HK-2 (cell line): ENCODE data around the gene DNAJC7.
"Not testable (repeated sequence)": the region's sequence is repeated elsewhere in the genome, so short reads cannot be mapped to it uniquely, and the experiment has no call there.

ENCODE experiments used
- DNase-seq: peaks from one replicate; pipeline ENCODE4 v3.0.0-alpha.2; 2018; ENCODE audit not compliant: unreplicated experiment

Gene DNAJC7

GRCh38 chr17:42012363-42012762 is 4.9 kb downstream of the DNAJC7 start:
- DNase-seq: not testable (repeated sequence)

DNA sequence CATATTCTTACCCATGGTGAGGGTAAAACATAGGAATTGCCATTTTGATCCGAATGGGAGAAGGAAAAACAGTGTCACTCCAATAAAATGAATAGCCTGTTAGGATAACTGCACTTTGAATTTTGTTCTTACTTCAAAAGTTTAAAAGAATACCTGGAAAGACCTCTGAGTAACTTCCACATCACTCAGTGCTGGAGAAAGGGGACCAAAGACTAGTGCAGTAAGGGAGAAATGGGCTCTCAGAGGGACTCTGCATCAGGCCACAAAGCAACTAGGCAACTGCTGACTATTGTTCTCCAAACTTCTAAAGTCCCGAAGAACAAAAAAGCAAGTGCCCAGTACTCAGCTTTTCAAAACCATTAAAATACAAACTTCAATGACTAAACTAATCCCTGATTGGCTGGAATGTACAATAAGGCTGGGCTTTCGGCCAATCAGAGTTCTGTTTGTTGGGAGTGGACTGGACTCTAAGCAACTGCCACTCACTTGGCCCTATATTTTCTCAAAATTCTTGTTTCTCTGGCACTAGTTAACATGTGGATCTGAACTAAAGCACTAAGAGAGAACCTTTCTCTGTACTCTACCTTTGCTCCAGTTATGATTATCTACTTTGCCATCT is 6.2 kb downstream of the DNAJC7 start:
- no peak for DNase-seq

GRCh38 chr17:42010266-42010680 is 7.0 kb downstream of the DNAJC7 start:
- not testable (repeated sequence) for DNase-seq

- no peak for DNase-seq
Observed at GRCh38 chr17:42009170-42009569, 8.1 kb downstream of the DNAJC7 start.

DNA sequence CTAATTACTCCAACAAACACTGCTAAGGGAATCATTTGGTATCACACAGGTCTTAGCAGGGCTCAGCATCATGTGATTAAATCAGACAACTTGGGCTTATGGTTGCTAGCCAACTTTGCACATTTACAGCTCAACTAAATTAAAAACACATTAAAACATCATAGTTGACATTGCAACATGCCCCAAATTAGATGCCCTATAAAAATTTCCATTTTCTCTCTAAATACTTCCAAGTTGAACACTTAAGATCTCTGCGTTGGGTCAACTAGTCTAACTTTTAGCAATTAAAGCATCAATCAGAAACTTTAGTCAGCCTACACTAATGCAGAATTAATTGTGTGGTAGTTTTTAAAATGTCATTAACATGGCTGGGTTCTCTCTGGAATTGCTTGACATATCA is 12.1 kb downstream of the DNAJC7 start:
- no peak for DNase-seq

GRCh38 chr17:42002792-42003301 is 14.4 kb downstream of the DNAJC7 start:
- DNase-seq: no peak

GRCh38 chr17:42002175-42002791 is 15.0 kb downstream of the DNAJC7 start:
- no peak for DNase-seq

- DNase-seq: no peak
Observed at GRCh38 chr17:42001729-42002128, 15.5 kb downstream of the DNAJC7 start.

DNA sequence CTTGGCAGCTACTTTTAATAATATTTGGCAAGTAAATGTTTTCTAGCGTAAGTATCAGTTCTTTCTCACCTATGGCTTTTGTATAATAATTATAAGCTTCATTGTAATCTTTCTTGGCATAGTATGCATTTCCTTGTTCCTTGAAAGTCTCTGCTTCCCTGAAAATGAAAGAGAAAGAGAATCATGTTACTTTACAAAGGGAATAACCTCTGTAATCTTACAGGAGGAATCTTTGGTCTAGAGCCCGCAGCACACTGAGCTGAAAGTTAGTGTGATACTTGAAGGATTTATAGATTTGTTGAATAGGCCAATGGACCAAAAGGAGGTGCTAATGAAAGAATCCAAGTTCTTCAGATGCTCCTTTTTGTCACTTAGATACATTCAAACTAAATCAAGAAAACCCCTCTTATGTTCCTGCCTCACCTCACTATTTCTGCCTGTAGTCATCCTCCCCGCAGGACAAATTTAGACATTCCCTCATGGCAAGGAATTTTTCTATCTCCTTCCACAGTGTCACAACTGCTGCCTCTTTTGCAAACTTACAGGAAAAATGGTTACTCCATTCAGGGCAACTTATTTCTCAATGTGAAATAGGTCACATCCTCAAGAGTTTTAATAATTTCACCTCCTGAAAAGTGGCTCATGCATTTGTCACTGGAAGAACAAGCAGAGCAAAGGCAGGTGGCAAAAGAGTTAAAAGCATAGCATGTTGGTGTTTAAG is 16.7 kb downstream of the DNAJC7 start:
- DNase-seq: no peak

GRCh38 chr17:41998497-41998896 is 18.7 kb downstream of the DNAJC7 start:
- DNase-seq: no peak

GRCh38 chr17:41996855-41997164 is 20.4 kb downstream of the DNAJC7 start:
- DNase-seq: no peak

DNA sequence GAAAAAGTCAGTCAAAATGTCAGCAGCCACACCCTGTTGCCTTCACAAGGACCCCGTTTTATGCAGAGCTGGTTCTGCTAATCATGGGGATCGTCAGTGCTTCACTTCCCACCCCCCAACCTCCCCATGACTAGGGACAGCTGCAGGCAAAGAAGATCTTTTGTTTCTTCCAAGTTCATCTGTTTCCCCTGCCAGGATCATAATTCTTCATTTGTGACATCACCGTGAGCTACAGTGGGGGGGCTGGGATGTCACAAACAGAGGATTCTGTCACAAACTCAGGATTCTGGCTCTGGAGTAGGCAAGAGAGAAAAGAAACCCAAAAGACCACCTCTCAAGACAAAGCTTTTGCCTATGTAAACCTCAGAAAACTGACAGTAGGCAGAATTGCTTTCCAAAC is 24.7 kb downstream of the DNAJC7 start:
- no peak for DNase-seq

- no peak for DNase-seq
Observed at GRCh38 chr17:41989702-41990419, 27.4 kb downstream of the DNAJC7 start.

- DNase-seq: no peak
Observed at GRCh38 chr17:41988418-41988817, 28.8 kb downstream of the DNAJC7 start.

DNA sequence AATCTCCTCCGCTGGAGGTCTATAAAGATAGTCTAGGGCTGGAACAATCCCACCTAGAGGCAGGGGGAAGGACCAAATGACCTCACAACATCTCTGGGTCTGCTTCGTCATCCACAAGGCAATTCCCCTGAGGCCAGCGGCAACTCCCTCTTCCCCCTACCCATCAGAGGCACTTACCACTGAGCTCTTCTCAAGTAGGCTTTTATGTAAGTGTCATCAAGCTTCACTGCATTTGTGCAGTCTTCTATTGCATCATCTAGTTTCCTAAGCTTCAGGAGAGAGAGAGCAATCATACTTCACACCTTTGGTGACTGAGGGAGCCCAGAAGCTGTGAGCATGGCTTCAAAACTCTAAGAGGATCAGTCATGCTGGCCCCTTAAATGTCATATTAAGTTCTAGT is 29.6 kb downstream of the DNAJC7 start:
- DNase-seq: no peak

DNA sequence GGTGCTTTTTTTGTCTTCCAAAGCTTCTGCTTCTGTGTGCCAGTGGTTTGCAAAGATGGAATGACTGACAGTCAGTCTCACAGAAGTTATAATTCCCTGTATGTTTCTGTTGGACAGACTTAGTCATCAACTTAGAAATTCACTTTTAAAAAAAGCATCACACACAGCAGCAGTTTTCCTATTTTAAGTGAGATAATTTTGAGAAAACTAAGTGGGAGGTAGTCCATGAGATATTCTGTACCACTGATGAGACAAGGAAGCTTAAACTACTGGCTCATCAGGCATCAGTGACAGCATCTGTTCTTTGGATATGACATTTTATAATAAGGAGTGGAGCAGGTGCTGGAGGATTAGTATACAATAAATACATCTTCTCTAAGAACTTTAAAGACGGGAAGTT is 30.6 kb downstream of the DNAJC7 start:
- DNase-seq: no peak

- DNase-seq: no peak
Observed at GRCh38 chr17:41985919-41986318, 31.3 kb downstream of the DNAJC7 start.

GRCh38 chr17:41984454-41984853 is 32.8 kb downstream of the DNAJC7 start:
- DNase-seq: no peak

GRCh38 chr17:41982026-41982760 is 35.0 kb downstream of the DNAJC7 start:
- no peak for DNase-seq

GRCh38 chr17:41977991-41978390 is 39.2 kb downstream of the DNAJC7 start:
- no peak for DNase-seq

GRCh38 chr17:41976142-41976768 is 41.0 kb downstream of the DNAJC7 start:
- no peak for DNase-seq
